Measurements from ENCODE around the gene ELMO3.

- TF ChIP-seq SPI1 (IDR thresholded peaks at IDR 0.05; ENCODE audit: low read depth, low read length) (no peak), POLR2AphosphoS5 (IDR thresholded peaks at IDR 0.05; ENCODE audit: low read depth, low read length) (no peak), POLR2A (IDR thresholded peaks at IDR 0.05; ENCODE audit: low read depth, low read length) (no peak), TAF1 (IDR thresholded peaks at IDR 0.05; ENCODE audit: low read depth, low read length) (no peak), POU2F2 (IDR thresholded peaks at IDR 0.05; ENCODE audit: low read depth, low read length) (no peak)
Observed at GRCh38 chr16:67236563-67237395, 37.8 kb downstream of the ELMO3 start.
